Measurements from ENCODE around the gene HDAC4.

Gene HDAC4

GRCh38 chr2:239275847-239276831, 124.7 kb downstream of the HDAC4 start:
- no peak for DNase-seq

- peak; percentile 81 for DNase-seq
Observed at GRCh38 chr2:239275044-239275685, 125.7 kb downstream of the HDAC4 start.

GRCh38 chr2:239274391-239275043, 126.3 kb downstream of the HDAC4 start:
- DNase-seq: peak; percentile 65

GRCh38 chr2:239273280-239274234, 127.3 kb downstream of the HDAC4 start:
- no peak for DNase-seq

GRCh38 chr2:239272626-239273025, 128.2 kb downstream of the HDAC4 start:
- no peak for DNase-seq

- no peak for DNase-seq
Observed at GRCh38 chr2:239271882-239272281, 128.9 kb downstream of the HDAC4 start.

GRCh38 chr2:239271471-239271870, 129.3 kb downstream of the HDAC4 start:
- DNase-seq: no peak

- DNase-seq: no peak
Observed at GRCh38 chr2:239269916-239270315, 130.9 kb downstream of the HDAC4 start.

- DNase-seq: no peak
Observed at GRCh38 chr2:239269173-239269885, 131.5 kb downstream of the HDAC4 start.

GRCh38 chr2:239268549-239268948, 132.3 kb downstream of the HDAC4 start:
- no peak for DNase-seq

- no peak for DNase-seq
Observed at GRCh38 chr2:239268082-239268481, 132.7 kb downstream of the HDAC4 start.

GRCh38 chr2:239267288-239267951, 133.4 kb downstream of the HDAC4 start:
- peak; percentile 91 for DNase-seq

GRCh38 chr2:239266779-239267287, 134.0 kb downstream of the HDAC4 start:
- DNase-seq: no peak

GRCh38 chr2:239266434-239266766, 134.4 kb downstream of the HDAC4 start:
- peak; percentile 31 for DNase-seq

- DNase-seq: no peak
Observed at GRCh38 chr2:239265681-239266433, 135.0 kb downstream of the HDAC4 start.

GRCh38 chr2:239264838-239265651, 135.8 kb downstream of the HDAC4 start:
- peak; percentile 70 for DNase-seq

GRCh38 chr2:239264492-239264837, 136.4 kb downstream of the HDAC4 start:
- peak; percentile 58 for DNase-seq

GRCh38 chr2:239263669-239264491, 136.9 kb downstream of the HDAC4 start:
- DNase-seq: peak; percentile 25

Data from stimulated activated CD8-positive, alpha-beta memory T cell treated with anti-CD3 and anti-CD28 coated beads, Interleukin-4, amount 100 ng/mL, for 48 hours (primary cell).